Thyroid gland (tissue), 4 donors: ENCODE measurements around the gene FMN2.

ENCODE experiments used
- POLR2A ChIP-seq, 2 donors: fragments of 450-650 bp; IDR thresholded peaks; one replicate each; pipeline ENCODE4 v1.6.1; 2017; ENCODE audit warnings: antibody characterized with exemption in 2 of 2, mild to moderate bottlenecking in 2 of 2, moderate library complexity in 1 of 2
- TF ChIP-seq, protein P1 (sequence below), 6 experiments: fragments of 200-600 bp in 3 of 6; fragments of 450-650 bp in 3 of 6; sonication (generic) in 3 of 6; IDR thresholded peaks; one replicate each; pipeline ENCODE4 v1.5.1; 2016 to 2019; ENCODE audit warnings: antibody characterized with exemption in 6 of 6, mild to moderate bottlenecking in 2 of 6, inconsistent platforms in 1 of 6, moderate library complexity in 1 of 6

DNA sequence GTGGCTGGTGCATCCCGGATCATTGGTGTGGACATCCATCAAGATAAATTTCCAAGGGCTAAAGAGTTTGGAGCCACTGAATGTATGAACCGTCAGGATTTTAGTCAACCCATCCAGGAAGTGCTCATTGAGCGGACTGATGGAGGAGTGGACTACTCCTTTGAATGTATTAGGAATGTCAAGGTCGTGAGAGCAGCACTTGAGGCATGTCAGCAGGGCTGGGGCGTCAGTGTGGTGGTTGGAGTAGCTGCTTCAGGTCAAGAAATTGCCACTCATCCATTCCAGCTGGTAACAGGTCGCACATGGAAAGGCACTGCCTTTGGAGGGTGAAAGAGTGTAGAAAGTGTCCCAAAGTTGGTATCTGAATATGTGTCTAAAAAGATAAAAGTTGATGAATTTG, 79.1 kb downstream of the FMN2 start:
- TF ChIP-seq, protein P1, sequence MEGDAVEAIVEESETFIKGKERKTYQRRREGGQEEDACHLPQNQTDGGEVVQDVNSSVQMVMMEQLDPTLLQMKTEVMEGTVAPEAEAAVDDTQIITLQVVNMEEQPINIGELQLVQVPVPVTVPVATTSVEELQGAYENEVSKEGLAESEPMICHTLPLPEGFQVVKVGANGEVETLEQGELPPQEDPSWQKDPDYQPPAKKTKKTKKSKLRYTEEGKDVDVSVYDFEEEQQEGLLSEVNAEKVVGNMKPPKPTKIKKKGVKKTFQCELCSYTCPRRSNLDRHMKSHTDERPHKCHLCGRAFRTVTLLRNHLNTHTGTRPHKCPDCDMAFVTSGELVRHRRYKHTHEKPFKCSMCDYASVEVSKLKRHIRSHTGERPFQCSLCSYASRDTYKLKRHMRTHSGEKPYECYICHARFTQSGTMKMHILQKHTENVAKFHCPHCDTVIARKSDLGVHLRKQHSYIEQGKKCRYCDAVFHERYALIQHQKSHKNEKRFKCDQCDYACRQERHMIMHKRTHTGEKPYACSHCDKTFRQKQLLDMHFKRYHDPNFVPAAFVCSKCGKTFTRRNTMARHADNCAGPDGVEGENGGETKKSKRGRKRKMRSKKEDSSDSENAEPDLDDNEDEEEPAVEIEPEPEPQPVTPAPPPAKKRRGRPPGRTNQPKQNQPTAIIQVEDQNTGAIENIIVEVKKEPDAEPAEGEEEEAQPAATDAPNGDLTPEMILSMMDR (IDR thresholded peaks at IDR 0.05): no peak
- TF ChIP-seq POLR2A (IDR thresholded peaks at IDR 0.05): no peak
